K562 (cell line): ENCODE data around the gene SBNO1. TPM values are rescaled to one million over a fixed set of nuclear protein-coding genes. Genes with fewer than 3 reads are reported as not detected.

Experiments
- E2F3 ChIP-seq: fragments of 250-450 bp; sonication (Bioruptor Pico); IDR thresholded peaks from 2 replicates; pipeline ENCODE4 v1.4.0; 2020; ENCODE audit warnings: mild to moderate bottlenecking
- EHMT2 ChIP-seq: fragments of 450-650 bp; IDR thresholded peaks from 2 replicates; pipeline ENCODE4 v1.6.1; 2018; ENCODE audit warnings: antibody characterized with exemption
- HDAC1 ChIP-seq, 2 experiments: fragments of 450-650 bp; IDR thresholded peaks; 2 replicates each; pipeline ENCODE4 v1.6.1; 2016 to 2017; ENCODE audit warnings: inconsistent platforms in 1 of 2, mild to moderate bottlenecking in 1 of 2, moderate library complexity in 1 of 2
- HEY1 ChIP-seq: fragments of 250-450 bp; sonication (Bioruptor Pico); IDR thresholded peaks from 2 replicates; pipeline ENCODE4 v1.5.0; 2020; ENCODE audit warnings: mild to moderate bottlenecking, moderate library complexity, borderline replicate concordance
- HOXB6 ChIP-seq: fragments of 250-450 bp; sonication (Bioruptor Pico); IDR thresholded peaks from 2 replicates; pipeline ENCODE4 v1.5.1; 2022; ENCODE audit warnings: mild to moderate bottlenecking, borderline replicate concordance
- PCBP2 ChIP-seq: fragments of 200-400 bp; formaldehyde crosslinking; IDR thresholded peaks from 2 replicates; pipeline ENCODE4 v1.6.1; 2018; ENCODE audit warnings: low read length, low read depth, mild to moderate bottlenecking, moderate library complexity; ENCODE audit not compliant: poor library complexity, severe bottlenecking
- POLR2AphosphoS5 ChIP-seq: IDR thresholded peaks from 2 replicates; pipeline ENCODE4 v1.6.1; 2011; ENCODE audit warnings: mild to moderate bottlenecking, low read depth, low read length, moderate library complexity; ENCODE audit not compliant: control insufficient read depth, insufficient read depth
- SRSF9 ChIP-seq: fragments of 200-400 bp; formaldehyde crosslinking; IDR thresholded peaks from 2 replicates; pipeline ENCODE4 v1.6.1; 2017; ENCODE audit warnings: low read depth, low read length, borderline replicate concordance
- TBL1XR1 ChIP-seq, 2 experiments: IDR thresholded peaks; 2 replicates each; pipeline ENCODE4 v1.6.1; 2012; ENCODE audit warnings: improper control_type of control experiment in 2 of 2, low read length in 2 of 2, mild to moderate bottlenecking in 1 of 2
- ZBTB17 ChIP-seq: fragments of 450-650 bp; formaldehyde crosslinking; IDR thresholded peaks from 2 replicates; pipeline ENCODE4 v1.4.0; 2020; ENCODE audit warnings: mild to moderate bottlenecking
- ZNF212 ChIP-seq: fragments of 450-650 bp; formaldehyde crosslinking; IDR thresholded peaks from 2 replicates; pipeline ENCODE4 v1.4.0; 2020; ENCODE audit warnings: mild to moderate bottlenecking
- ZNF445 ChIP-seq: fragments of 250-450 bp; sonication (Bioruptor Pico); IDR thresholded peaks from 2 replicates; pipeline ENCODE4 v1.4.0; 2020; ENCODE audit warnings: low read depth, mild to moderate bottlenecking, moderate library complexity
- polyA plus RNA-seq, 8 experiments: library from polyadenylated mRNA; depleted of rRNA in 4 of 8; stranded (reverse) in 5 of 8; unstranded in 3 of 8; fragments of >200 nt; fragmentation: Nextera tagmentation in 2 of 8; fragmentation: Illumina TruSeq in 1 of 8; extraction: Ambion mirVana in 2 of 8; extraction: Trizol in 1 of 8; gene quantifications; 2 replicates each; pipeline versions ENCODE4 v1.2.1 to v1.2.3, GENCODE V29; 2011 to 2014; ENCODE audit warnings: inconsistent platforms in 1 of 8, missing spikeins in 1 of 8
- total RNA-seq, 7 experiments: library from RNA; depleted of rRNA in 6 of 7; stranded (reverse); fragments of >200 nt in 6 of 7; fragmentation: Illumina TruSeq in 2 of 7; extraction: Trizol in 2 of 7; gene quantifications; 2 replicates each; pipeline versions ENCODE4 v1.2.1 to v1.2.3, GENCODE V29; 2011 to 2021; ENCODE audit warnings: low replicate concordance in 1 of 7
- TF ChIP-seq, protein P1 (sequence below), 2 experiments: fragments of 450-650 bp; formaldehyde crosslinking in 1 of 2; IDR thresholded peaks; 2 replicates each; pipeline versions ENCODE4 v1.4.0 to v1.6.1; 2014 to 2020; ENCODE audit warnings: mild to moderate bottlenecking in 2 of 2, borderline replicate concordance in 1 of 2, low read depth in 1 of 2
- TF ChIP-seq, protein P2 (sequence below): fragments of 450-650 bp; IDR thresholded peaks from 2 replicates; pipeline ENCODE4 v1.6.1; 2017; ENCODE audit warnings: antibody characterized with exemption
- TF ChIP-seq, protein P3 (sequence below): fragments of 250-450 bp; sonication (Bioruptor Pico); IDR thresholded peaks from 2 replicates; pipeline ENCODE4 v1.4.0; 2020; ENCODE audit warnings: mild to moderate bottlenecking, moderate library complexity

SBNO1 gene
- total and polyA plus RNA-seq, 9 of the 15 experiments (the other 6 are each of a cell fraction or from before 2014, with no cell fraction given): 14.9 to 77.1 (median 35.9) TPM

DNA sequence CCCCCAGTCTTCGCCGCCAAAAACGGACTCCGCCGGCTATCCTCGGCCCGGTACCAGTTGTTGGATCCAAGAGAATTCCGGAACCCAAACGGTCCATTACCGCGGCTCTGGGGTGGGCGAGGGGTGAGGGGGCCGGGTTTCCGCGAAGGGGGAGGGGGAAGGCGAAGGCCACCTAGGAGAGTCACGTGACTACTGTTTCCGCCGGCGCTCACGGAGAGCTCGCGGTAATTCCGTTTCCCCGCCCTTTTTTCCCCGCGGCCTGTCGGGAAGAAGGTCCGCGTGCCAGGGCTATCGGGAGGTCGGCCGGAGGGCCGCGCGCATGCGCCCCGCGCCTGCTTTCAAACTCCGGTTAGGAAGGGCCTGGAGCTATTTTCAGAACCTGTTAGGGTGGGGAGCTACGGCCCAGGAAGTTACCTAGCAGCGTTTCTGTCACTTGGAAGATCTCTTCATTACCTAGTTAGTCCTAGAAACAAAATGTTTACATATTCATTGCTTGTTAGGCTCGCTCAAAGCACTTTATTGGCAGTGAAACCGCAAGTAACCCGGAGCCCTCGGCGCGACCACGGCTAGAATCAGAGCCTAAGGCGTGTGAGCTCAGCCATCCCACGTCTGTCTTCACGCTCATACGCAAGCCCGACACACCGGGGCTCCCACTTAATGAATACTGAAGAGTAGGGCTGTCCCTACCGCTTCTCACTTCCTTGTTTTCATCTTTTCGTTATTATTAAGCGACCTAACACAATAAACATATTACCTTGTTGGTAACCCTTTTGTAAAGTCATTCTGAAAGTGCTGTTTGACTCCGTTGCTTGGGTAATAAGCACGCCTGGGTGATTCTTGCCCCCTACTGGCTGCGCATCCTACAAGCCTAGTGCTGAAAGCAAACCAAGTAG lies 624 bp upstream of the SBNO1 start (continued):
- TF ChIP-seq ZNF445 (CRISPR knock-in tag): no peak
- no peak for TF ChIP-seq HOXB6 (CRISPR knock-in tag)
- TF ChIP-seq POLR2AphosphoS5: peak; percentile 90
- TF ChIP-seq, protein P1, sequence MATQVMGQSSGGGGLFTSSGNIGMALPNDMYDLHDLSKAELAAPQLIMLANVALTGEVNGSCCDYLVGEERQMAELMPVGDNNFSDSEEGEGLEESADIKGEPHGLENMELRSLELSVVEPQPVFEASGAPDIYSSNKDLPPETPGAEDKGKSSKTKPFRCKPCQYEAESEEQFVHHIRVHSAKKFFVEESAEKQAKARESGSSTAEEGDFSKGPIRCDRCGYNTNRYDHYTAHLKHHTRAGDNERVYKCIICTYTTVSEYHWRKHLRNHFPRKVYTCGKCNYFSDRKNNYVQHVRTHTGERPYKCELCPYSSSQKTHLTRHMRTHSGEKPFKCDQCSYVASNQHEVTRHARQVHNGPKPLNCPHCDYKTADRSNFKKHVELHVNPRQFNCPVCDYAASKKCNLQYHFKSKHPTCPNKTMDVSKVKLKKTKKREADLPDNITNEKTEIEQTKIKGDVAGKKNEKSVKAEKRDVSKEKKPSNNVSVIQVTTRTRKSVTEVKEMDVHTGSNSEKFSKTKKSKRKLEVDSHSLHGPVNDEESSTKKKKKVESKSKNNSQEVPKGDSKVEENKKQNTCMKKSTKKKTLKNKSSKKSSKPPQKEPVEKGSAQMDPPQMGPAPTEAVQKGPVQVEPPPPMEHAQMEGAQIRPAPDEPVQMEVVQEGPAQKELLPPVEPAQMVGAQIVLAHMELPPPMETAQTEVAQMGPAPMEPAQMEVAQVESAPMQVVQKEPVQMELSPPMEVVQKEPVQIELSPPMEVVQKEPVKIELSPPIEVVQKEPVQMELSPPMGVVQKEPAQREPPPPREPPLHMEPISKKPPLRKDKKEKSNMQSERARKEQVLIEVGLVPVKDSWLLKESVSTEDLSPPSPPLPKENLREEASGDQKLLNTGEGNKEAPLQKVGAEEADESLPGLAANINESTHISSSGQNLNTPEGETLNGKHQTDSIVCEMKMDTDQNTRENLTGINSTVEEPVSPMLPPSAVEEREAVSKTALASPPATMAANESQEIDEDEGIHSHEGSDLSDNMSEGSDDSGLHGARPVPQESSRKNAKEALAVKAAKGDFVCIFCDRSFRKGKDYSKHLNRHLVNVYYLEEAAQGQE (IDR thresholded peaks at IDR 0.05; ENCODE audit: borderline replicate concordance): peak; percentile 64
- TF ChIP-seq, protein P1 (CRISPR knock-in tag; IDR thresholded peaks at IDR 0.05; ENCODE audit: low read depth): peak; percentile 56; the same call in 1 of the 2 replicates
- no peak for TF ChIP-seq ZNF212 (CRISPR knock-in tag)
- TF ChIP-seq TBL1XR1 (IDR thresholded peaks at IDR 0.05; ENCODE audit: low read length in 2 of 2): peak in 1 of 2 experiments; percentile 28; a peak in 1 of 4 replicates
- TF ChIP-seq, protein P2, sequence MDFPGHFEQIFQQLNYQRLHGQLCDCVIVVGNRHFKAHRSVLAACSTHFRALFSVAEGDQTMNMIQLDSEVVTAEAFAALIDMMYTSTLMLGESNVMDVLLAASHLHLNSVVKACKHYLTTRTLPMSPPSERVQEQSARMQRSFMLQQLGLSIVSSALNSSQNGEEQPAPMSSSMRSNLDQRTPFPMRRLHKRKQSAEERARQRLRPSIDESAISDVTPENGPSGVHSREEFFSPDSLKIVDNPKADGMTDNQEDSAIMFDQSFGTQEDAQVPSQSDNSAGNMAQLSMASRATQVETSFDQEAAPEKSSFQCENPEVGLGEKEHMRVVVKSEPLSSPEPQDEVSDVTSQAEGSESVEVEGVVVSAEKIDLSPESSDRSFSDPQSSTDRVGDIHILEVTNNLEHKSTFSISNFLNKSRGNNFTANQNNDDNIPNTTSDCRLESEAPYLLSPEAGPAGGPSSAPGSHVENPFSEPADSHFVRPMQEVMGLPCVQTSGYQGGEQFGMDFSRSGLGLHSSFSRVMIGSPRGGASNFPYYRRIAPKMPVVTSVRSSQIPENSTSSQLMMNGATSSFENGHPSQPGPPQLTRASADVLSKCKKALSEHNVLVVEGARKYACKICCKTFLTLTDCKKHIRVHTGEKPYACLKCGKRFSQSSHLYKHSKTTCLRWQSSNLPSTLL: no peak
- no peak for TF ChIP-seq HEY1 (CRISPR knock-in tag)
- 0 out of 2 replicates have a peak, but pooled peaks have one; percentile 64 for TF ChIP-seq ZBTB17
- no peak for TF ChIP-seq EHMT2
- no peak for TF ChIP-seq PCBP2
- peak; percentile 32; the same call in 1 of the 2 replicates for TF ChIP-seq E2F3 (CRISPR knock-in tag)
- TF ChIP-seq, protein P3, sequence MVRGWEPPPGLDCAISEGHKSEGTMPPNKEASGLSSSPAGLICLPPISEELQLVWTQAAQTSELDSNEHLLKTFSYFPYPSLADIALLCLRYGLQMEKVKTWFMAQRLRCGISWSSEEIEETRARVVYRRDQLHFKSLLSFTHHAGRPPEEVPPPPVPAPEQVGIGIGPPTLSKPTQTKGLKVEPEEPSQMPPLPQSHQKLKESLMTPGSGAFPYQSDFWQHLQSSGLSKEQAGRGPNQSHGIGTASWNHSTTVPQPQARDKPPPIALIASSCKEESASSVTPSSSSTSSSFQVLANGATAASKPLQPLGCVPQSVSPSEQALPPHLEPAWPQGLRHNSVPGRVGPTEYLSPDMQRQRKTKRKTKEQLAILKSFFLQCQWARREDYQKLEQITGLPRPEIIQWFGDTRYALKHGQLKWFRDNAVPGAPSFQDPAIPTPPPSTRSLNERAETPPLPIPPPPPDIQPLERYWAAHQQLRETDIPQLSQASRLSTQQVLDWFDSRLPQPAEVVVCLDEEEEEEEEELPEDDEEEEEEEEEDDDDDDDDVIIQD: no peak
- peak in 1 of 2 experiments; percentile 16; a peak in 1 of 4 replicates for TF ChIP-seq HDAC1 (IDR thresholded peaks at IDR 0.05)
- no peak for TF ChIP-seq SRSF9
